ENCODE results near the gene LRRC71. TPM values are rescaled to one million over a fixed set of nuclear protein-coding genes. Genes with fewer than 3 reads are reported as not detected.

The LRRC71 gene
- total and polyA plus RNA-seq, 2 of the 13 experiments (the other 11 are each of a cell fraction or from before 2014, with no cell fraction given): not detected

DNA sequence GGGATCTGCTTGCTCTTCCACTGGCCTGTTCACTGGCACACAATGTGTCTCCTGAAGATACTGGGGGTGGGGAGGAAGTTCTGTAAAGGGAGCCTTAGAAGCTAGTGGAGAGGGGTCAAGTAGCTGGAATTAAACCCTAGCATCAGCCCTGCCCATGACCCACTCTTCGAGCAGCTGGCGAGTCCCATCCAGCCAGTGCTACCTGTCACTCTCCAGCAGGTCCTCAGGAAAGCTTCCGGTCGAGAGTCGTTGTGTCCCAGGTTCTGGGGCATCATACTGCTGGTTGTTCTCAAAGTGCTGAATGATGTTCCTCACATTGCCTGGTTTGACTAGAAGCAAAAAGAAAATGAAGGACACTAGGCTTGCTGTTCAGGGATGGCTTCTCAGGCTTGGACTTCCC, 30.9 kb downstream of the LRRC71 start (continued):
- TF ChIP-seq, protein P1, sequence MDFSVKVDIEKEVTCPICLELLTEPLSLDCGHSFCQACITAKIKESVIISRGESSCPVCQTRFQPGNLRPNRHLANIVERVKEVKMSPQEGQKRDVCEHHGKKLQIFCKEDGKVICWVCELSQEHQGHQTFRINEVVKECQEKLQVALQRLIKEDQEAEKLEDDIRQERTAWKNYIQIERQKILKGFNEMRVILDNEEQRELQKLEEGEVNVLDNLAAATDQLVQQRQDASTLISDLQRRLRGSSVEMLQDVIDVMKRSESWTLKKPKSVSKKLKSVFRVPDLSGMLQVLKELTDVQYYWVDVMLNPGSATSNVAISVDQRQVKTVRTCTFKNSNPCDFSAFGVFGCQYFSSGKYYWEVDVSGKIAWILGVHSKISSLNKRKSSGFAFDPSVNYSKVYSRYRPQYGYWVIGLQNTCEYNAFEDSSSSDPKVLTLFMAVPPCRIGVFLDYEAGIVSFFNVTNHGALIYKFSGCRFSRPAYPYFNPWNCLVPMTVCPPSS (IDR thresholded peaks at IDR 0.05): no peak
- TF ChIP-seq, protein P2, sequence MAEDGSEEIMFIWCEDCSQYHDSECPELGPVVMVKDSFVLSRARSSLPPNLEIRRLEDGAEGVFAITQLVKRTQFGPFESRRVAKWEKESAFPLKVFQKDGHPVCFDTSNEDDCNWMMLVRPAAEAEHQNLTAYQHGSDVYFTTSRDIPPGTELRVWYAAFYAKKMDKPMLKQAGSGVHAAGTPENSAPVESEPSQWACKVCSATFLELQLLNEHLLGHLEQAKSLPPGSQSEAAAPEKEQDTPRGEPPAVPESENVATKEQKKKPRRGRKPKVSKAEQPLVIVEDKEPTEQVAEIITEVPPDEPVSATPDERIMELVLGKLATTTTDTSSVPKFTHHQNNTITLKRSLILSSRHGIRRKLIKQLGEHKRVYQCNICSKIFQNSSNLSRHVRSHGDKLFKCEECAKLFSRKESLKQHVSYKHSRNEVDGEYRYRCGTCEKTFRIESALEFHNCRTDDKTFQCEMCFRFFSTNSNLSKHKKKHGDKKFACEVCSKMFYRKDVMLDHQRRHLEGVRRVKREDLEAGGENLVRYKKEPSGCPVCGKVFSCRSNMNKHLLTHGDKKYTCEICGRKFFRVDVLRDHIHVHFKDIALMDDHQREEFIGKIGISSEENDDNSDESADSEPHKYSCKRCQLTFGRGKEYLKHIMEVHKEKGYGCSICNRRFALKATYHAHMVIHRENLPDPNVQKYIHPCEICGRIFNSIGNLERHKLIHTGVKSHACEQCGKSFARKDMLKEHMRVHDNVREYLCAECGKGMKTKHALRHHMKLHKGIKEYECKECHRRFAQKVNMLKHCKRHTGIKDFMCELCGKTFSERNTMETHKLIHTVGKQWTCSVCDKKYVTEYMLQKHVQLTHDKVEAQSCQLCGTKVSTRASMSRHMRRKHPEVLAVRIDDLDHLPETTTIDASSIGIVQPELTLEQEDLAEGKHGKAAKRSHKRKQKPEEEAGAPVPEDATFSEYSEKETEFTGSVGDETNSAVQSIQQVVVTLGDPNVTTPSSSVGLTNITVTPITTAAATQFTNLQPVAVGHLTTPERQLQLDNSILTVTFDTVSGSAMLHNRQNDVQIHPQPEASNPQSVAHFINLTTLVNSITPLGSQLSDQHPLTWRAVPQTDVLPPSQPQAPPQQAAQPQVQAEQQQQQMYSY (CRISPR knock-in tag; IDR thresholded peaks at IDR 0.05): no peak
- TF ChIP-seq HNRNPUL1 (IDR thresholded peaks at IDR 0.05; ENCODE audit: low read depth, low read length) (no peak), RNF2 (conservative IDR thresholded peaks at IDR 0.05; ENCODE audit: low read depth) (no peak), PAX8 (CRISPR knock-in tag; IDR thresholded peaks at IDR 0.05; ENCODE audit: borderline replicate concordance) (no peak), ZSCAN20 (CRISPR knock-in tag; IDR thresholded peaks at IDR 0.05; ENCODE audit: borderline replicate concordance) (no peak)
- TF ChIP-seq, protein P3, sequence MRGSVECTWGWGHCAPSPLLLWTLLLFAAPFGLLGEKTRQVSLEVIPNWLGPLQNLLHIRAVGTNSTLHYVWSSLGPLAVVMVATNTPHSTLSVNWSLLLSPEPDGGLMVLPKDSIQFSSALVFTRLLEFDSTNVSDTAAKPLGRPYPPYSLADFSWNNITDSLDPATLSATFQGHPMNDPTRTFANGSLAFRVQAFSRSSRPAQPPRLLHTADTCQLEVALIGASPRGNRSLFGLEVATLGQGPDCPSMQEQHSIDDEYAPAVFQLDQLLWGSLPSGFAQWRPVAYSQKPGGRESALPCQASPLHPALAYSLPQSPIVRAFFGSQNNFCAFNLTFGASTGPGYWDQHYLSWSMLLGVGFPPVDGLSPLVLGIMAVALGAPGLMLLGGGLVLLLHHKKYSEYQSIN (CRISPR knock-in tag; IDR thresholded peaks at IDR 0.05; ENCODE audit: borderline replicate concordance): no peak
- TF ChIP-seq, protein P4, sequence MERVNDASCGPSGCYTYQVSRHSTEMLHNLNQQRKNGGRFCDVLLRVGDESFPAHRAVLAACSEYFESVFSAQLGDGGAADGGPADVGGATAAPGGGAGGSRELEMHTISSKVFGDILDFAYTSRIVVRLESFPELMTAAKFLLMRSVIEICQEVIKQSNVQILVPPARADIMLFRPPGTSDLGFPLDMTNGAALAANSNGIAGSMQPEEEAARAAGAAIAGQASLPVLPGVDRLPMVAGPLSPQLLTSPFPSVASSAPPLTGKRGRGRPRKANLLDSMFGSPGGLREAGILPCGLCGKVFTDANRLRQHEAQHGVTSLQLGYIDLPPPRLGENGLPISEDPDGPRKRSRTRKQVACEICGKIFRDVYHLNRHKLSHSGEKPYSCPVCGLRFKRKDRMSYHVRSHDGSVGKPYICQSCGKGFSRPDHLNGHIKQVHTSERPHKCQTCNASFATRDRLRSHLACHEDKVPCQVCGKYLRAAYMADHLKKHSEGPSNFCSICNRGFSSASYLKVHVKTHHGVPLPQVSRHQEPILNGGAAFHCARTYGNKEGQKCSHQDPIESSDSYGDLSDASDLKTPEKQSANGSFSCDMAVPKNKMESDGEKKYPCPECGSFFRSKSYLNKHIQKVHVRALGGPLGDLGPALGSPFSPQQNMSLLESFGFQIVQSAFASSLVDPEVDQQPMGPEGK (CRISPR knock-in tag; IDR thresholded peaks at IDR 0.05): no peak
- TF ChIP-seq, protein P5, sequence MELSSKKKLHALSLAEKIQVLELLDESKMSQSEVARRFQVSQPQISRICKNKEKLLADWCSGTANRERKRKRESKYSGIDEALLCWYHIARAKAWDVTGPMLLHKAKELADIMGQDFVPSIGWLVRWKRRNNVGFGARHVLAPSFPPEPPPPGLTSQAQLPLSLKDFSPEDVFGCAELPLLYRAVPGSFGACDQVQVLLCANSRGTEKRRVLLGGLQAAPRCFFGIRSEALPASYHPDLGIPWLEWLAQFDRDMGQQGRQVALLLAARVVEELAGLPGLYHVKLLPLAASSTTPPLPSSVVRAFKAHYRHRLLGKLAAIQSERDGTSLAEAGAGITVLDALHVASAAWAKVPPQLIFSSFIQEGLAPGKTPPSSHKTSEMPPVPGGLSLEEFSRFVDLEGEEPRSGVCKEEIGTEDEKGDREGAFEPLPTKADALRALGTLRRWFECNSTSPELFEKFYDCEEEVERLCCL (CRISPR knock-in tag; IDR thresholded peaks at IDR 0.05; ENCODE audit: borderline replicate concordance): no peak

All from HepG2 (cell line).